UCSD-AML1 (cell line): Measurements from ENCODE around the gene PRKAR2B.
A peak's percentile ranks its signal among the peaks of the same experiment; 100 is the strongest.
"Not testable (repeated sequence)": the region's sequence is repeated elsewhere in the genome, so short reads cannot be mapped to it uniquely, and the experiment has no call there.

ENCODE experiments used
- DNase-seq: peaks from one replicate; lab custom pipeline; 2025; ENCODE audit not compliant: unreplicated experiment; lab: John Stamatoyannopoulos, UW

The PRKAR2B gene

DNA sequence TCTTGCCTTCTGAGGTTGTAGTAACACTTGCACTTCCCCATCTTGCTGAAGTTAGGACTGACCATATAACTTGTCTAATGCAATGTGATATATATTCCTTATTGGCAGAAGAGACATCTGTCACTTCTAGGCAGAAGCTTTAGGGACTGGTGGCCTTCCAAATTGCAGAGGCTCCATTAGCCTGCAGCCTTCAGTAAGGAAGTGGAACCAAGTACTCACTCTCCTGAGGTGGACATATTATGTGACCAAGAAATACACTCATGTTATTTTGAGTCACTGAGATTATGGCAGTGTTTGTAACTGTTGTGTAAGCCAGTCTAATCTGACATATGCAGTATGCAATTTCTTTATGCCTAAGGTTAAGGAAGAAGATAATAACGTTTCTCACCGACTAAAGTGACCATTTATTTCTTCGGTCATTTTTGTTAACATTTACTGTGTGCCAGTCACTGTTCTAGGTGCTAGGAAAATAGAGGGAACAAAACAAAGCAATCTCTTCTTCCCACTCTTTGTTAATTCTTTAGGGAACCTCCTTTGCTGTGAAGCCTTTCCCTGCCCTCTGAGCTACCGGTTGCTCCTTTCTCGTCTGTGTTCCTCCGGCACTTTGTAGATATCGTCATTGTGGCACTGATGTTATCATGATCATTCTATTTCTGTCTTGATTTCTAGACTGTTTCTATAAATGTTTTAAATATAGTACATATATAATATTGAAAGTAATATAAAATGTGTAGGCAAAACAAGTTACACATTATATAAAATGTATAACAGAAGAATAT, 71.4 kb downstream of the PRKAR2B start:
- no peak for DNase-seq

DNA sequence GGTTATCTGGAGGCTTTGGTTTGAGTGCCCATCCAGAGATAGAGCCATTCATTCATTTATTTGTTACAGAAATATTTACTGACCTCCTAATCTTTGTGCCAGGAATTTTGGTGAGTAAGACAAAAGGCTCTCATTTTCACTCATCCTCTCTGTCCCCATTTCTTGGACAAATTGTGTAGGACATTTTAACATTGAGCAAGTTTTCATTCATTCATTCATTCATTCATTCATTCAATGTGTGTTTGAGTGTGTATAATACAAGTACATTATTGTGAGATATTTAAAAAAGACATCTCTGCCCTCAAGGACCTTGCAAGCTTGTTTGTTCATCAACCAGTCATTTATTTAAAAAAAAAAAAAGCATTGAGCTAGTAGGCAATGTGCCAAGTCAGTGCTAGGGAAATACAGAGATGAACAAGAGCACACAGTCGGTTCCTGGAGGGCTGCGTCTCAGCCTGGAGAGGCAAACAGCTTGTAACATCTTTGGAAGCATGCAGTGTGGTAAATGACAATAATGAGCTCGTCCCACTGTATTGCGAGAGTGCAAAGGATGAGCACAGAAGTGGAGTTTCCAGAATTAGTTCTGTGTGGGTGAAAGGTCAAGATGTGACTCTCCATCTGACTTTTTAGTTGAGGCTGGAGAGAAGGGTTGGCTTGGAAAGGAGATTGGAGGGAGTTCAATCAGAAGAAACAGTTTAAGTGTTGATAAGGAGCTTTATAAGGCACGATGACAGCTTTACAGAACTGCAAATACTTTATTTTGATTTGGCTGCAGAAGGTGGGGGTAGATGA, 73.8 kb downstream of the PRKAR2B start:
- no peak for DNase-seq

DNA sequence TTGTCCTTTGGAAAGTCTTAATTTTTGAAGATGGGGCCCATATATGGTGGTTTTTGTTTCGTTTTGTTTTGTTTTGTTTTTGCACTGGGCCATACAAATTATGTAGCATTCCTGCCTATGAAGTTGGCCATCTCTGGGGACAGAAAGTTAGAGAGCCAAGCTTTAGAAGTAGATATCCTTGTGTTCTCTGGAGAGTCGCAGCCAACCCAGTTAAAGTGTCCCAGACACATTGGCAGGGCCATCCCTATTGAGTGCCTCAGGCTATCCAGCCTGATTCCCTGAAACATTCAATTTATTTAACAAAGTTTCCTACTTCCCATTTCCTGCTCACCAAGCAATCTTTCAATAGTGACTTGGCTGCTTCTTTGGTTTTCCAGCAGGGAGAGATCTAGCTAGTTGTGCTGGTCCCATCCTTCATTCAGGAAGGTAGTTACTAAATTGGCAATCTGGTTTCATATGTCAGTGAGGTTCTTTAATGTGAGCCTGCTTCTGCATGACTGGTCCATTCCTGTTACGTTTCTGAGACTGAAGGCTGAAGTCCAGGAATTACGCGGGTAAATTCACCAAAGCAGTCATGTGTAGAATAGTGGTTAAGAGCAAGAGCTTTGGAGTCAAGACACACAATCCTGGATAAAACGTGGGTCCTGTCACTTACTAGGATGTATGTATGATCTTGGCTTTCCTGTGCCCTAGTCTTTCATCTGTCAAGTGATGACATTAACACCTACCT, 75.0 kb downstream of the PRKAR2B start:
- DNase-seq = no peak

DNA sequence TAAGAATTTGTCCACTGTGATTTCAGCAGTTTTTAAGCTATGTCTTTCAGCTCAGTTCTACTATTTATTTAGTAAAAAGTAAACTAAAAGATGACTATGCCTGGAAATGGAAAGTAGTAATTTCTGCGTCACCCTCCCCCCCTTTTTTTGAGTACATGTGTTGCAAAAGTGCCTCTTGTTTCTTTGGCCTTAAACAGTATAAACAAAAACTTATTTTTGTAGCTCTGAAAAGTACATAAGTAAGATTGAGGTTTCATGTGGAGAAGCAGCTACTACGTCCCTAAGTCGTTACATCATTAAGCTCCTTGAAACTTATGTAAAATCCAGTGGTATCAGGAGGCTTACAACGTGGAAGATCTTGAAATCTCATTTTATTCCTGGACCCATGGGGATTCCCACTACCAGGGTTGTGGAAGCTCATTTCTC, 78.0 kb downstream of the PRKAR2B start:
- DNase-seq = no peak

DNA sequence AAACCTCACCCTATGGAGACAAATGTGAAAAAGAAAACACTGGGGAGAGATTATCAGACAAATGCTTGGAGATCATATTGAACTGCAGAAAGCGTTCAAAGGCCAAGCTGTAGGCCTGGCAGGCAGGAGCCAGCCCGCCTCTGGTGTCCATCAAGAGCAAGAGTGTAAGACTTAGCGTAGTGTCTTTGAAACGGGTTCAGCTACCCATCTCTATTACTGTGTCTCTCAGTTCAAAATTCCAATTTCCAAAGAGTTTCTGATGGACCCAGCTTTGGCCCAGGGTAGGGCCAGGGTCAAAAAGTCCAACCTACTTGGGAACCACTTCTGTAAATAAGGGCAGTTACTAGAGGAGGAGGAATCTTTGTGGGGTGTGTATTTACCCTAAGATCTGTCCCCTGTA, 78.9 kb downstream of the PRKAR2B start:
- DNase-seq = no peak

DNA sequence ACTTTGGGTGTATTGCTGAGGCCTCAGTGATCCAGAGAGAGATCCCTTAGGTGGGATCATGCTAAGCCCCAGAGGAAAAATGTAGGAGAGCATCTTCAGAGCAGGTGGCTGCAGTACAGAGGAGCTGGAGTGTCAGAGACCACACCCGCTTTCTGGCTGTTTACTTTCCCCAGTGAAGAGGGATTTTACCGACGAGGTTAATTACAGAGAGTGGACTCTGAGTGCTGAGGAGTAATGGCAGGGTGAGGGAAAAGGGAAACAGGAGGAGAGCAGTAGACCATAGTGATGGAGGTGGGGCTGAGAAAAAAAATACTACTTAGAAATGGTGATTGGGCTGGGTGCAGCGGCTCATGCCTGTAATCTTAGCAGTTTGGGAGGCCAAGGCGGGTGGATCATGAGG, 81.0 kb downstream of the PRKAR2B start:
- no peak for DNase-seq

DNA sequence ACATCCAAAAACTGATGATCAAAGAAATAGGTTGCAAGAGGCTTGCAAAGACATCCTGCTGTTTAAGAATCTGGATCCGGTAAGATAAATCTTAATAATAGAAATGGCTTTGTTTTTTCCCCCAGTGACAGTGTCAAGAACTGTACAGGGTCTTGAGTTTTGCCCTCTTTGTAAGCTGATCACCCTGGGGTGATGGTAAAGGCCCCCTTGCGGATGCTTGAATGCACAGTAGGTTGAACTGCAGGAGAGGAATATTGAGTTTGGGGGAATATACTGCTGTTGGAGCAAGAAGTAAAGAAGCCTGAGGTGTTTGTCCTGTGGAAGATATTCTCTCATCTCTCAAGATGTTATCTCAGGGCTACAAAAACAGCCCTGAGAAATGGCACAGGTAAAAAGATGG, 83.7 kb downstream of the PRKAR2B start:
- DNase-seq = no peak

DNA sequence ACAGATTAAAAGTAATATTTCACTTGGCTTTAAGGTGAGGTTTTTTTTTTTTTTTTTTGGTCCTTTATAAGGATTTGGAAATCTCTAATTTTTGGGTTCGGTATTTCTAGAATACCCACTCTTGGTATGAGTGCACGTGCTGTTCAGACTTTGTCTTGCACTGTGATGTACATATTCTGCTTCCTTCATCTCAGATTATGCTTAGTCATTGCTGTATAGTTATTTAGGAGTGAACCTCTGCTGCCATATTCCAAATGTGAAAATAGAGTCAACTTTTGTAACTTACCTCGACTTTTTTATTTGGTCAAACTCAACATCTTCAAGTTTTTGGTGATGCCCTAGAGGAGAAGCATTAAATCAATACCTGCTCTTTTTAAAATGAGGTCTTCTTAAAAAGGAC, 84.2 kb downstream of the PRKAR2B start:
- no peak for DNase-seq

DNA sequence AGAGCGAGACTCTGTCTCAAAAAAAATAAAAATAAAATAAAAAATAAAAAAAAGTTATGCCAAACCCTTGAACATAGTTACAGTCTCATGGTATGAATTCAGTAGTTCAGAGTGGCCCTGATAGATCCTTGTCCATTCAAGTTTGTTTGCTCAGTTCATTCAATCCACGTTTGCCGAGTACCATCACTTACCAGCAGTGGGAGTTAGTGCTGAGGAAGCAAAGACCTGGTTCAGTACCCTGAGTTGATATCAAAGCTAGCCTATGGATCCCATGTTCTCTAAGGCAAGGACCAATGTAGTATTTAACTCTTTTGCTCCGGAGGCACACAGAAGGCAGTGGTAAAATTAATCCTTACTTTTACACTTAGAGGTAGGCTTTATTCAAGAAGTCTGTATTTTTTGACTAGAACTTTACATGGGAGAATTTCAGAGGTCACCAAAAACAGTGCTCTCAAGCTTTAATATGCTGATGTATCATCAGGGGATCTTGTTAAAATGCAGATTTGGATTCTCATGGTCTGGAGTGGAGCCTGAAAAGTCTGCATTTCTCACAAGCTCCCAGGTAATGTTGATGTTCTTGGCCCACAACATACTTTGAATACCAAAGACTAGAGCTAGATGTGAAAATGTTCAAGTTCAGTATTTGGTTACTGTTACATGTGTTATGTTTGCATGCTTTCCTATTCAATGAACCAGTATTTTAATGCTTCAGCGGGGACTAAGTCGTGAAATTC, 86.1 kb downstream of the PRKAR2B start:
- DNase-seq = no peak

DNA sequence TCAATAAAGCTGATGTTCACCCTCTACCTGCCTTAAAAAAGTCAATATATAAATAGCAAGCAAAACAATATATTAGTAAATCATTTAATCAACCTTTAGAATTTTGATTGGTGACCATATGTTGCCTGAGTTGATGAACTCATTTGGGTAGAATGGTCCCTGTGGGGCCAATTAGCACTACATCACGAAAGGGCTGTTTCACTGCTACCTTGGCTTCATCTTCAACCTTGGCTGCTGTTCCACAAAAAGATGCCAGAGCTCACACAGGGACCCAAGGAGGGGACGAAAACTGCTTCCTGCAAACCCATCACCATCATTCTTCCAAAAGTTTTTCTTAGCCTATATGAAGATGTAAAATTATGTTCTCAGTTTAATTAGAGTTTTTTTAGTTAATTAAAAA, 88.9 kb downstream of the PRKAR2B start:
- DNase-seq = no peak

DNA sequence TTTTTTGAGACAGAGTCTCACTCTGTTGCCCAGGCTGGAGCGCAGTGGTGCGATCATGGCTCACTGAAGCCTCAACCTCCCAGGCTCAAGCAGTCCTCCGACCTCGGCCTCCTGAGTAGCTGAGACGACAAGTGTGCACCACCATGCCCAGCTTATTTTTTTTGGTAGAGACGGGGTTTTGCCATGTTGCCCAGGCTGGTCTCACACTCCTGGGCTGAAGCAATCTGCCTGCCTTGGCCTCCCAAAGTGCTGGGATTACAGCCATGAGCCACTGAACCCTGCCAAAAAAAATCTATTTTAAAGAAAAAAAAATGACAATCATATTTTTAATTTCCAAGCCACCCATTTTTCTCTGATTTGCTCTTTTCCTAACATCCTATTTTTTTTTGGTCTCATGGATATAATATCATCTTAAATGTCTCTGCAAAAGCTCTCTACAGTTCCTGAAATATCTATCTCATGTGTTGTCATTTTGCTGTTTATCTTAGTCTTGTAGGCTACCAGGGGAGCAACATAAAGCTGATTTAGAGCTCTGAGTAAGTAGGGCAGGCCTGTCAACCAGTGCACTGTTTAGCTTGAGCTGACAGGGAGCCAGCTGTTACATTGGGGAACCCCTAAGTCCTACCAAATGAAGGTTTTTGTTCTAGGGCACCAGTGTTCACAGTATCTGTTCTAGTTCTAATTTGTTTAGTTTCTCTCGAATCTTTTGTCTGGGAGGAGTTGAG, 94.4 kb downstream of the PRKAR2B start:
- DNase-seq = no peak

DNA sequence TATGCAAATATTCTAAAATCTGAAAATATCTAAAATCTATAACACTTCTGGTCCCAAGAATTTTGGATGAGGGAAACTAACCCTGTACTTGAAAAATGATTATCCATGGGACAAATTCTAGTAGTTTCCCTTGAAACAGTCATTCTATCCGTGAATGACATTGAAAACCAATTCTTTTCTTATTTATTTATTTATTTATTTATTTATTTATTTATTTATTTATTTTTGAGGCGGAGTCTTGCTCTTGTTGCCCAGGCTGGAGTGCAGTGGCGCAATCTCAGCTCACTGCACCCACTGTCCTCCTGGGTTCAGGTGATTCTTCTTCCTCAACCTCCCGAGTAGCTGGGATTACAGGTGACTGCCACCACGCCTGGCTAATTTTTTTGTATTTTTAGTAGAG, 99.4 kb downstream of the PRKAR2B start:
- not testable (repeated sequence) for DNase-seq

DNA sequence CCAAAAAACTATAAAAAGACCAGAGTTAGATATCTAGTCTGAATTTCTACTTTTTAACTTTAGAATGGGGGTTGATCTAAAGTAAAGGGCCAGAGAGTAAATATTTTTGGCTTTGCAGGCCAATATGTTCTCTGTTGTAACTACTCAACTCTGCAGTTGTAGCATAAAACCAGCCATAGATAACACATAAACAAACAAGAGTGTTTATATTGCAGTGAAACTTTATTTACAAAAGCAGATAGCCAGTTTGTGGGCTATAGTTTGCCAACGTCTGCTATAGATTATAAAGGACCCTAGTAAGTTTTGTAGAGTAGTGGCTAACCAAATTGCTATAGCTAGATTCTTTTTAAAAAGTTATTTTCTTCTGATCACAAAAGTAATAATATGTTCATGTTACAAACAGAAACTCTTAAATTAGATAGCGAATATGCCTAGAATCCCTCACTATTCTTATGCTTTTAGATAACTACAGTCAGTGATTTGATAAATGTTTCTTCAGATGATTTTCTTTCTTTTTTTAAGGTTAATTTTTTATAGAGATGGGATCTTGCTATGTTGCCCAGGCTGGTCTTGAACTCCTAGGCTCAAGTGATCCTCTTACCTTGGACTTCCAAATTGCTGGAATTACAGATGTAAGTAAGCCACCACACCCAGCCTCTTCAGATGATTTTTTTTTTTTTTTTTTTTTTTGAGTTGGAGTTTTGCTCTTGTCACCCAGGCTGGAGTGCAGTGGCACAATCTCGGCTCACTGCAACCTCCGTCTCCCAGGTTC, 100.7 kb downstream of the PRKAR2B start:
- DNase-seq = no peak

DNA sequence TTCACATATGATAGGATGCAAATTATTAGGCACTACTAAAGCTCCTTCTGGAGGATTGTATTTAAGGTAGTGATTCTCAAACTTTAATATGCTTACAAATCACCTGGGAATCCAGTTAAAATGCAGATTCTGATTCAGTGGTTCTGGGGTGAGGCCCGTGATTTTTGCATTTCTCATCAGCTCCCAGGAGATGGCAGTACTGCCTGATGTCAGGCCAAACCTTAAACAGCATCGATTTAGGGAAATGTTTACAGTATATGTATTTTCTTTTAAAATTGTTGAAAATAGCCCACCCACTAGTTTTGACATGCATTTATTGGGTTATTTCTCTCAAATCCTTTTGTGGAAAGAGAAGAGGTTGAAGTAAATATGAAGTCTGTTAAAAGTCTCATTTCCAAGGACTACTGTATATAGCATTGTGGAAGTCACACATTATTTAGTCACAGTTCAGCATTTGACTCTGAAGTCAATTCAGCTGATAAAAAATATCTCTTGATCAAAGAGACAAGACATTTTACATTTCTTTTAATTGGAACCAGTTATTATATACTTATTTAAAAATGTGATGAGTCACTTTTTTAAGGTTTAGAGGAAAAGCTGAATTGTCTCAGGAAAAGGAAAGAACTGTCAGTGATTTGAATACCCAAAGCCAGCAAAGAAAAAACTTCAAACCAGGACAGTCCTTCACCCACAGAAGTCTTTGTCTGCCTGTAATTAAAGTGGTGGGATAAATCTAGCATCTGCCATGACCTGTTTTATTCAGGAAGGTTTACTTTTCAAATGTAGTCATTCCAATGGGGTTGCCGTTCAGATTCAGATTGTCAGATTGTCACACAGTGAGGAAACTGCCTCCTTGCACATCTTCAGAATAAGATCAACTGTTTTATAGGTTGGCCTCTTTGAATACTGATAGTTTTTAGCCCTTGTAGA, 103.2 kb downstream of the PRKAR2B start:
- no peak for DNase-seq

DNA sequence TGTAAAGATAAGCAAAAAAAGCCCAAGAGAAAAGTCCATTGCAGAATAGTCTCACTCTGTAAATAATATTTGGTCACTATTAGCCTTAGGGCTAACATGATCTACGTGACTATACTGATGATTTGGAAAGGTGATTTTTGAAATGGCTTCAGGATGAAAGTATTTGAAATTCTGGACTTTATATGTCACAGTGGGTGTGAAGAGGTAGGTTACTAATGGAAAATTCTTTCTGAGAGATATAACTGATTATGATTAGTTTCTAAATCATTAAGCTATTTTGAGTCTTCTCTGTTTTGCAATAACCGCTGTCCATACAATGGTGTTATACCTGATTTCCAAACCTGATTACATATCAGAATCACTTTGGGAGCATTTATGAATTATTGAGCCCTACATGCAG, 104.2 kb downstream of the PRKAR2B start:
- DNase-seq = no peak

DNA sequence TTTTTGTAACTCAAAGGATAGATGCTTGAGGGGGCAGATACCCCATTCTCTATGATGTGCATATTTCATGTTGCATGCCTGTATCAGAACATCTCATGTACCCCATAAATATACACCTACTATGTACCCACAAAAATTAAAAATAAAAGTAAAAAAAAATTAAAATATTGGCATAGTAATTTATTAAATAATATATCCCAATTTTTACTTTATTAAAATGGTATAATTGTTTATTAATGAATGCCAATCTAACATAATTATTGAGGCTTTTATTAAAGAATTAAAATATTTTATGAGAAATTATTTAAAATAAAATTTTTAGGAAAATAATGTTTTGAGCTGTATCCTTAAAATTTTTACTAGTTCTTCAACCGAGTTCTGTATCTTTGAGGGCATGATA, 105.4 kb downstream of the PRKAR2B start:
- no peak for DNase-seq

DNA sequence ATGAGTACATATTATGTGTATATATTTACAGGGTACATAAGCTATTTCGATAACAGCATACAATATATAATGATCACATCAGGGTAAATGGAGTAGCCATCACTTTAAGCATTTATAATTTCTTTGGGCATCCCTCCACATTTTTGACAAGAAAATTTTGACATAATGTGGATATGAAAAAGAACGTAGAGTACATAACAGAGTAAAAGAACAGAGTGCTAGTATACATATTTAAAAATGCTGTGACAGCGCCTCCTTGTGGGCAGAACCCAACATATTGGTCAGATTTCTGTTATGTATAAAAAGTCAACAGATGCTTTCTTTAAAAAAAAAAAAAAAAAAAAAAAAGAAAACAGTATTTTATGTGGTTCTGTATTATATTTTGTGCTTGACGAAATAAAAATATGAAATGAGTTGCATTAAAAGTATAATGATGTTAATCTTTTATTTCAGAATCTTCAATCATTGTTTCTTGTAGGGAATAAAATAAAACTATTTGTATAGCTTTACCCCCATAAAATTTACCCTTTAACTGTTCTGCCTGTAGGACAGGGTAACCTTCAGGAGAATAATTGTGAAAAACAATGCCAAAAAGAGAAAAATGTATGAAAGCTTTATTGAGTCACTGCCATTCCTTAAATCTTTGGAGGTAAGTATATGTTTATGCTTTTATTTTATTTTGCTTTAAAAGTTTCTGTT, 106.0 kb downstream of the PRKAR2B start:
- peak; percentile 17 for DNase-seq

DNA sequence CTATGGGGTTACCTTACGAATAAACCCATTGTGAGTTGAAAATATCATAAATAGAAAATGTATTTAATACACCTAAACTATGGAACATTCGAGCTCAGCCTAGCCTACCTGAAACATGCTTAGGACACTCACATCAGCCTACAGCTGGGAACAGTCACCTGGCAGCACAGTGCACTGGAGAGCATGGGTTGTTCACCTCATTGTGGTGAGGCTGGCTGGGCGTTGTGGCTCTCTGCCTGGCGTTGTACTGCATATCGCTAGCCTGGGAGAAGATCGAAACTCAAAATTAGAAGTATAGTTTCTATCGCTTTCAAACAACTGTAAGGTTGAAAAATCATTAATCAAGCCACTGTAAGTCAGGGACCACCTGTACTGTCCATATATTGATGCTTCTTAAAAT, 107.0 kb downstream of the PRKAR2B start:
- no peak for DNase-seq
